ENCODE measurements around the gene PLCL1. TPM values are rescaled to one million over a fixed set of nuclear protein-coding genes. Genes with fewer than 3 reads are reported as not detected.

PLCL1 gene
- total RNA-seq, 2 experiments from 2014 or later: 1.6 to 1.8 TPM

GRCh38 chr2:197847651-197848401 lies 43.4 kb downstream of the PLCL1 start:
- H3K27ac Mint-ChIP-seq: peak overlapping the region; percentile 78
- peak; percentile 47 for DNase-seq
- no peaks in the 10 kb centered on the region for H3K27me3 Mint-ChIP-seq
- H3K36me3 Mint-ChIP-seq (ENCODE audit: low read depth): peaks cover 2% of the 10 kb centered on the region
- ChIA-PET CTCF (interaction anchor here (1.5 to 1.7 kb wide), 2 partner anchors 10 to 22 kb away, joined by 4 read pairs; no protein-coding TSS in a partner anchor), POLR2A (interaction anchor here (1.5 kb wide), 1 partner anchor 9 kb away, joined by 4 read pairs; no protein-coding TSS in a partner anchor)
- H3K4me1 Mint-ChIP-seq: peaks cover 46% of the 10 kb centered on the region
- no peaks in the 10 kb centered on the region for H3K9me3 Mint-ChIP-seq
- no peak overlapping the region for H3K4me3 Mint-ChIP-seq

GRCh38 chr2:197848602-197849001 lies 44.2 kb downstream of the PLCL1 start:
- Mint-ChIP-seq H3K36me3 (ENCODE audit: low read depth) (peaks cover 2% of the 10 kb centered on the region), H3K9me3 (no peaks in the 10 kb centered on the region), H3K27me3 (no peaks in the 10 kb centered on the region), H3K4me1 (peaks cover 46% of the 10 kb centered on the region), H3K27ac (peak overlapping the region; percentile 78), H3K4me3 (no peak overlapping the region)
- ChIA-PET POLR2A (no interaction called here), CTCF (interaction anchor here (1.7 kb wide), 1 partner anchor 10 kb away, joined by 4 read pairs; no protein-coding TSS in a partner anchor)
- no peak for DNase-seq

GRCh38 chr2:197850882-197851450 lies 46.6 kb downstream of the PLCL1 start:
- POLR2A ChIA-PET: no interaction called here
- H3K9me3 Mint-ChIP-seq: no peaks in the 10 kb centered on the region
- peaks cover 44% of the 10 kb centered on the region for H3K4me1 Mint-ChIP-seq
- H3K36me3 Mint-ChIP-seq (ENCODE audit: low read depth): no peaks in the 10 kb centered on the region
- no peak overlapping the region for H3K27ac Mint-ChIP-seq
- CTCF ChIA-PET: interaction anchor here (0.6 to 1.4 kb wide), 5 partner anchors 10 to 446 kb away, joined by 3 to 6 read pairs (median 4); no protein-coding TSS in a partner anchor
- no peak overlapping the region for H3K4me3 Mint-ChIP-seq
- DNase-seq: no peak
- H3K27me3 Mint-ChIP-seq: no peaks in the 10 kb centered on the region

- Mint-ChIP-seq H3K27me3 (no peaks in the 10 kb centered on the region), H3K36me3 (ENCODE audit: low read depth) (no peaks in the 10 kb centered on the region), H3K9me3 (no peaks in the 10 kb centered on the region), H3K4me3 (no peak overlapping the region), H3K4me1 (peaks cover 40% of the 10 kb centered on the region), H3K27ac (no peak overlapping the region)
- ChIA-PET CTCF (interaction anchor here (0.6 to 1.4 kb wide), 5 partner anchors 11 to 445 kb away, joined by 3 to 6 read pairs (median 4); no protein-coding TSS in a partner anchor), POLR2A (no interaction called here)
- DNase-seq: no peak
These were observed 47.1 kb downstream of the PLCL1 start for GRCh38 chr2:197851451-197851850.

- DNase-seq: no peak
- no peaks in the 10 kb centered on the region for H3K9me3 Mint-ChIP-seq
- CTCF ChIA-PET: interaction anchor here (0.9 to 1.4 kb wide), 2 partner anchors 11 to 12 kb away, joined by 3 to 4 read pairs; no protein-coding TSS in a partner anchor
- POLR2A ChIA-PET: no interaction called here
- H3K4me3 Mint-ChIP-seq: no peak overlapping the region
- no peaks in the 10 kb centered on the region for H3K27me3 Mint-ChIP-seq
- no peak overlapping the region for H3K27ac Mint-ChIP-seq
- H3K36me3 Mint-ChIP-seq (ENCODE audit: low read depth): no peaks in the 10 kb centered on the region
- H3K4me1 Mint-ChIP-seq: peaks cover 33% of the 10 kb centered on the region
These were observed 47.7 kb downstream of the PLCL1 start for GRCh38 chr2:197852108-197852507.

- H3K9me3 Mint-ChIP-seq: peaks cover 5% of the 10 kb centered on the region
- no peak overlapping the region for H3K4me3 Mint-ChIP-seq
- H3K4me1 Mint-ChIP-seq: peaks cover 19% of the 10 kb centered on the region
- no peak for DNase-seq
- ChIA-PET CTCF (no interaction called here), POLR2A (no interaction called here)
- no peak overlapping the region for H3K27ac Mint-ChIP-seq
- no peaks in the 10 kb centered on the region for H3K27me3 Mint-ChIP-seq
- no peaks in the 10 kb centered on the region for H3K36me3 Mint-ChIP-seq (ENCODE audit: low read depth)
These were observed 49.2 kb downstream of the PLCL1 start for GRCh38 chr2:197853549-197853948.

- Mint-ChIP-seq H3K27me3 (no peaks in the 10 kb centered on the region), H3K27ac (no peak overlapping the region), H3K36me3 (ENCODE audit: low read depth) (no peaks in the 10 kb centered on the region), H3K4me1 (no peaks in the 10 kb centered on the region), H3K4me3 (no peak overlapping the region), H3K9me3 (peaks cover 17% of the 10 kb centered on the region)
- DNase-seq: no peak
- CTCF ChIA-PET: interaction anchor here (0.9 to 1.2 kb wide), 6 partner anchors 9 to 67 kb away, joined by 3 to 5 read pairs (median 4); no protein-coding TSS in a partner anchor
- POLR2A ChIA-PET: no interaction called here
These were observed 53.2 kb downstream of the PLCL1 start for GRCh38 chr2:197857476-197858107.

GRCh38 chr2:197858607-197859140 lies 54.3 kb downstream of the PLCL1 start:
- no peak overlapping the region for H3K4me3 Mint-ChIP-seq
- DNase-seq: no peak
- H3K9me3 Mint-ChIP-seq: peaks cover 17% of the 10 kb centered on the region
- no peaks in the 10 kb centered on the region for H3K36me3 Mint-ChIP-seq (ENCODE audit: low read depth)
- H3K27me3 Mint-ChIP-seq: no peaks in the 10 kb centered on the region
- H3K4me1 Mint-ChIP-seq: no peaks in the 10 kb centered on the region
- ChIA-PET CTCF (interaction anchor here (0.9 to 1.2 kb wide), 4 partner anchors 11 to 68 kb away, joined by 3 to 5 read pairs (median 4); no protein-coding TSS in a partner anchor), POLR2A (no interaction called here)
- H3K27ac Mint-ChIP-seq: no peak overlapping the region

- H3K4me1 Mint-ChIP-seq: peaks cover 2% of the 10 kb centered on the region
- H3K9me3 Mint-ChIP-seq: peaks cover 17% of the 10 kb centered on the region
- ChIA-PET CTCF (no interaction called here), POLR2A (no interaction called here)
- H3K36me3 Mint-ChIP-seq (ENCODE audit: low read depth): no peaks in the 10 kb centered on the region
- no peak for DNase-seq
- H3K27me3 Mint-ChIP-seq: no peaks in the 10 kb centered on the region
- H3K4me3 Mint-ChIP-seq: no peak overlapping the region
- H3K27ac Mint-ChIP-seq: no peak overlapping the region
These were observed 58.0 kb downstream of the PLCL1 start for GRCh38 chr2:197862246-197862955.

GRCh38 chr2:197863744-197864143 lies 59.4 kb downstream of the PLCL1 start:
- Mint-ChIP-seq H3K36me3 (ENCODE audit: low read depth) (no peaks in the 10 kb centered on the region), H3K4me1 (peaks cover 13% of the 10 kb centered on the region), H3K27ac (no peak overlapping the region), H3K4me3 (no peak overlapping the region), H3K9me3 (peaks cover 12% of the 10 kb centered on the region), H3K27me3 (no peaks in the 10 kb centered on the region)
- ChIA-PET POLR2A (no interaction called here), CTCF (interaction anchor here (1.3 kb wide), 1 partner anchor 12 kb away, joined by 3 read pairs; no protein-coding TSS in a partner anchor)
- no peak for DNase-seq

GRCh38 chr2:197866455-197866854 lies 62.1 kb downstream of the PLCL1 start:
- no peak overlapping the region for H3K27ac Mint-ChIP-seq
- CTCF ChIA-PET: interaction anchor here (0.9 to 1.3 kb wide), 2 partner anchors 9 to 53 kb away, joined by 3 to 4 read pairs; no protein-coding TSS in a partner anchor
- POLR2A ChIA-PET: no interaction called here
- H3K4me3 Mint-ChIP-seq: no peak overlapping the region
- H3K36me3 Mint-ChIP-seq (ENCODE audit: low read depth): no peaks in the 10 kb centered on the region
- H3K9me3 Mint-ChIP-seq: no peaks in the 10 kb centered on the region
- H3K4me1 Mint-ChIP-seq: peaks cover 39% of the 10 kb centered on the region
- H3K27me3 Mint-ChIP-seq: no peaks in the 10 kb centered on the region
- no peak for DNase-seq

- H3K4me1 Mint-ChIP-seq: peaks cover 44% of the 10 kb centered on the region
- ChIA-PET POLR2A (no interaction called here), CTCF (interaction anchor here (0.9 to 1.3 kb wide), 2 partner anchors 9 to 54 kb away, joined by 3 to 4 read pairs; no protein-coding TSS in a partner anchor)
- no peaks in the 10 kb centered on the region for H3K27me3 Mint-ChIP-seq
- H3K9me3 Mint-ChIP-seq: no peaks in the 10 kb centered on the region
- no peak for DNase-seq
- no peak overlapping the region for H3K4me3 Mint-ChIP-seq
- H3K36me3 Mint-ChIP-seq (ENCODE audit: low read depth): no peaks in the 10 kb centered on the region
- no peak overlapping the region for H3K27ac Mint-ChIP-seq
These were observed 62.6 kb downstream of the PLCL1 start for GRCh38 chr2:197867033-197867432.

All from activated CD4-positive, alpha-beta T cell treated with anti-CD3 and anti-CD28 coated beads, Interleukin-2, amount 10 ng/mL, durations not matched to agents 7 days and 5 days (primary cell).